Activated CD8-positive, alpha-beta memory T cell treated with anti-CD3 and anti-CD28 coated beads for 48 hours (primary cell): Measurements from ENCODE around the gene BCCIP.

Source experiments
- DNase-seq, 3 experiments: peaks; one replicate each; pipeline ENCODE4 v3.0.0-alpha.2; 2020; ENCODE audit warnings: low read depth in 2 of 3, low spot score in 2 of 3

BCCIP gene

GRCh38 chr10:125843603-125844329 lies 20.4 kb downstream of the BCCIP start:
- DNase-seq, result no peak

DNA sequence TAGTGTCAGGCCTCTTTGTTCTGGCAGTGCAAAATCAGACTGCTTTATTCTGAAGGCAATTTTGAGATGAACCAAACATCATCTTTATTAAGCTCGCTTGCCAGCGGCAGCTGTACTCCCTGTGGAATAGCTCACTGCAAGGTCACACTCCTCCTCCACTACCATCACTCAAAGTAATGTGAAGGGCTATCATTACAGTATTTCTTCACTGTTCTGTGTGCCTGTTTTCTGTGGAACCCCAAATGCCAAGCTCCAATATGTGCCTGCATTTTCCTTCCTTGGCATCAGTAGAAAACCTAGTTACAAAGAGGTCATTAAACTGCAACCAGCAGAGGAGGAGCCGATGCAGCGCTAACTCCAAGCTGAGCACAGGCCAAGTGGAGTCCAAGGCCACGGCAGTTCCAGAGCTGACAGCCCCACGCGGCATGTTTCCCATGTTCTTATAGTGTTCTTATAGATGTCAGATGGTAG lies 21.4 kb downstream of the BCCIP start:
- no peak for DNase-seq

DNA sequence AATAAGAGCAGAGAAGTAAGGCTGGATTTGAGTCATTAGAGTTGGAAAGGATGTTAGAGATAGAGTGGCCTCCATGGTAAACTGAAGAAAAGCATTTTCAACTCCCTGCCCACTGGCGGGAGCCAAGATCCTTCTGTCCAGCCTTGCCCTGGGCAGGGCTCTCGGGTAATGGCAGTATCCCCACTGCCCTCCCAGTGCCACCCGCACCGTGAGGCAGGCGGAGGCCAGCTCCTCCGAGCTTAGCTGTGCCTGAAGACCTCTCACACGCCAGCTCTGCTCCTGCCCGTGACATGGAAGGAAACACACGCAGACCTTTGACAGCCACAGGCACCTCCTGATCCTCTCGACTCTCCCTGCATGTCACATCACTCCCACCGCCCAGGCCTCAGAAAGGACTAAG lies 22.3 kb downstream of the BCCIP start:
- no peak for DNase-seq

- DNase-seq, result no peak
Observed at GRCh38 chr10:125846894-125847293, 23.5 kb downstream of the BCCIP start.

DNA sequence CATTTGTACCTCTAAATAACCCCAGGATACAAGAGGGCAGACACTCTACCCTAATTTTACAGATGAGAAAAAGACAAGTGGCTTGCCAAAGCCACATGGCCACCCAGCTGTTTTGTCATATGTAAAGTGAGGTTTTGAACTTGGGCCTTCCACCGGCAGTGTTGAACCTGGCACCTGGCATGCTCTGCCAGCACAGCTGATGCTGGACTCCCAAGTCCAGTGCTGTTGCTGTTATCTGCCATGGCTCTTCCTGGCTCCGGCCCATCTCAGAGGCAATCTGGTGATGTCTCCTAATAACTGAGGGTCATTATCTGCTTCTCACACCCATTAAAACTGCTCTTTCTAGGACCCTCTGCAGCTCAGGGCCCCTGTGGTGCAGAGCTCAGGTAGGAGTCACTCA lies 25.0 kb downstream of the BCCIP start:
- no peak for DNase-seq

DNA sequence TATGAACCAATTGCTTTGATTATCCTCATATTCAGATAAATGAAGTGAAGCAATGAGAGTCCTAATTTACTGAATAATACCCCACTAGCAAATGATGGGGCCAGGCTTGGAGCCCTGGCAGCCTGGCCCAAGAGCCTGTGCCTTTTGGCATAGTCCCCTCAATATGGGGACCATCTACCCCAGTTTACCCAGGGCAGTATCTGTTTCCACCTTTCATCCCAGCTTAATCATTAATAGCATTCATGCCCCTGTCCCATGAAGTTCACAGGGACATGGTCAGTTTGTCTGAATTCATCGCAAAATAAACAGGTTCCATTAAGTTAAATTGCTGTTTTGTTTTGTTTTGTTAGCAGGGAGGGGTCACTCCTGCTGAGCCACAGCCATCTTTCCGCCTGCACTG lies 25.5 kb downstream of the BCCIP start:
- DNase-seq, result no peak

DNA sequence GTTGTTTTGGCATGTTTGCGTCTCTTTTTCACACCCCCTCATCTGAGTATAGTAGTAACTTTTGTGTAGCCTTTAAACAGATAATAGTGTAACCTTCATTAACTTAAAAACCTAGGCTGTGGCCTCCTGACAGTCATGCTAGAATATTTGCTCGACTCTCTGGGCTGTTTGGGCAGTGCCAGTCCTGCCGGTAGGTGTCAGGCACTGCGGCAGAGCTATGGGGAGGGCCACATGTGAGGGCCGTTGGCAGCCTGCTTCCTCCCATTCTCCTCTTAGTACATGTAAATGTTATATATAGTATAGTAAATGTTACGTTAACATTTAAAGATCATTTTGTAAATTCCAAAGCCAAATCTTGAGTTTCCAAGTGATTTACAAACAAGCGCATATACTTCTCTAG lies 26.1 kb downstream of the BCCIP start:
- no peak for DNase-seq

- DNase-seq, result no peak
Observed at GRCh38 chr10:125850766-125851731, 27.7 kb downstream of the BCCIP start.

GRCh38 chr10:125852487-125852886 lies 29.1 kb downstream of the BCCIP start:
- no peak for DNase-seq

DNA sequence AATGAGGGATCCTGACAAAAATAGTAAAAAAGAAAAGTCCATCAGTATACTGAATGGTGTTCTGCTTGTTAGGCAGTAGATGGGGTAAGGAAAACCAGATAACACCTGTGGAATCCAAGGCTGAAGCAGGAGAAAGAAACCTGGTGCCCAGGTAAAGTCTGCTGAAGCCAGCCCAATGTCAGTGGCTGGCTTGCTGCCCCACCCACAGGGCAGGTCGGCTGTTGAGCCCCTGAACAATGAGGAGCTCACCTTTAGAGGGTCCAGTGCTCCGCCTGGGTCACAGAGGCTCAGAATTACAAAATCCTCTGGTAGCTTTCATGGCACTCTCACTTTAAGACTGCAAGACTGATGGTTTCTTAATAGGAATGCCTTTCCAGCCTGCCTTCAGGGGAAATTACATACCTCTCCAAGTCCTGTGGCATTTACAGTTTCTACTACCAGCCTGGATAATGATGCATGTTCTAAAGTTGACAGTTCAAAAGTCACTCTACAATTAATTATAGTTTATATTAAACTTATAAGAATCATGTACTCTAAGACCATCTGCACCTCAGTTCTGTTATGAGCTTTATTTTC lies 33.9 kb downstream of the BCCIP start:
- DNase-seq, result no peak

GRCh38 chr10:125859128-125859817 lies 35.9 kb downstream of the BCCIP start:
- no peak for DNase-seq

GRCh38 chr10:125865120-125865519 lies 41.8 kb downstream of the BCCIP start:
- no peak for DNase-seq

- no peak for DNase-seq
Observed at GRCh38 chr10:125866421-125867029, 43.2 kb downstream of the BCCIP start.

GRCh38 chr10:125868372-125868975 lies 45.1 kb downstream of the BCCIP start:
- DNase-seq, result no peak

GRCh38 chr10:125871338-125871737 lies 48.0 kb downstream of the BCCIP start:
- DNase-seq, result no peak

DNA sequence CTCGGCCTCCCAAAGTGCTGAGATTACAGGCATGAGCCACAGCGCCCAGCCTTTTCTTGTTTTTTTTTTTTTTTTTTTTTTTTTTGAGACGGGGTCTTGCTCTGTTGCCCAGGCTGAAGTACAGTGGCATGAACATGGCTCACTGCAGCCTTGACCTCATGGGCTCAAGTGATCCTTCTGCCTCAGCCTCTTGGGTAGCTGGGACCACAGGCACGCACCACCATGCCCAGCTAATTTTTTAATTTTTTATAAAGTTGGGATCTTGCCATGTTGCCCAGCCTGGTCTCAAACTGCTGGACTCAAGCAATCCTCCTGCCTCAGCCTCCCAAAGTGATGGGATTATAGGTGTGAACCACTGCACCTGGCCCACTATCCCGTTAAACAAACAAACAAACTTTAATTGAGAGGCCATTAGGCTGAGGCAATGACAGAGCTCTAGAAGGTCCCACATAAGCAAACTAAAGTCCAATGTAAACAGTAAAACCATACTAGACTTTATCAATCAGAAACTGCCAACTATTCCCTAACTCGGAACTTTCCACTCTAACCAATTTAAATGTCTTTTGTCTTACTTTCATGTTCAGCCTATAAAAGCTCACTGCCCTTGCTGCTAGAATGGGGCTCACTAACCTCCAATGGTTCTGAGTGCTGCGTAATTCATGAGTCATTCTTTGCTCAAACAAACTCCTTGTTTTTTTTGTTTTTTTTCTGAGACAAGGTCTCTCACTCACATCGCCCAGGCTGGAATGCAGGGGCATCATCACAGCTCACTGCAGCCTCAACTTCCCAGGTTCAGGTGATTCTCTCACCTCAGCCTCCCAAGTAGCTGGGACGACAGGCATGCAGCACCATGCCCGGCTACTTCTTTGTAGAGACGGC lies 55.9 kb downstream of the BCCIP start:
- DNase-seq, result no peak

- no peak for DNase-seq
Observed at GRCh38 chr10:125880719-125881118, 57.4 kb downstream of the BCCIP start.

DNA sequence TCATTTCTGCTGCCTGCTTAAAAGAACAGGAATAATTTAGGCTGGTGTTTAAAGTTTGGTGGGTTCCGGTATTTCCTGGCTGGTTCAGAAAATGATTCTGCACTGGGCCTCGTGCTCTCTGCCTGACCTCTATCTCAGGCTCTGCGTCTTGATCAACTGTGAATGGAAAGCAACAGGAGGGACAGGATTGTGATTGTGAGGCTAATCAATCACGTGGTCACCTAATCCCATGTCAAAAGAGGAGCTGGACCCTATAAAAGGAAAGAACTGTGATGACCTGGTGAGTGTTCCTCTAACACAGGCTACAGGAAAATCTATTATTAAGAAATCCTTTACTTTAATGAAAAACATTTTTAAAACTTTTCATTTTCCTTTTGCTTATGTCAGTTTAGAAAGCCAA lies 57.8 kb downstream of the BCCIP start, which contains the start of gene DHX32:
TSS of gene DHX32 (minus strand) at position 101 of the 400 bp plus-strand sequence. CDS start 468 bp downstream, outside the sequence.
- DNase-seq, result no peak

- DNase-seq, result no peak
Observed at GRCh38 chr10:125882596-125882995, 59.2 kb downstream of the BCCIP start.
